Cortex of kidney (tissue), 1 donor: Measurements from ENCODE around the gene LRRN2.
"Not testable (repeated sequence)": the region's sequence is repeated elsewhere in the genome, so short reads cannot be mapped to it uniquely, and the experiment has no call there.

Source experiments
- DNase-seq: peaks from one replicate; lab custom pipeline; 2025; lab: John Stamatoyannopoulos, UW

Gene LRRN2

GRCh38 chr1:204685236-204686006 is at the start of gene LRRN2:
TSS of gene LRRN2 (minus strand) at chr1:204685738. CDS start at chr1:204619992, 65,746 bp downstream.
- DNase-seq = no peak

- no peak for DNase-seq
These were observed 49.5 kb upstream of the LRRN2 start for GRCh38 chr1:204735042-204735441.

- DNase-seq = no peak
These were observed 48.5 kb upstream of the LRRN2 start for GRCh38 chr1:204733869-204734596.

GRCh38 chr1:204733289-204733688 is 47.8 kb upstream of the LRRN2 start:
- DNase-seq = no peak

GRCh38 chr1:204731985-204732575 is 46.5 kb upstream of the LRRN2 start:
- DNase-seq = no peak

GRCh38 chr1:204731509-204731908 is 46.0 kb upstream of the LRRN2 start:
- no peak for DNase-seq

GRCh38 chr1:204730826-204731459 is 45.4 kb upstream of the LRRN2 start:
- DNase-seq = no peak

GRCh38 chr1:204729516-204729915 is 44.0 kb upstream of the LRRN2 start:
- DNase-seq = no peak

GRCh38 chr1:204728456-204728855 is 42.9 kb upstream of the LRRN2 start:
- no peak for DNase-seq

GRCh38 chr1:204728045-204728444 is 42.5 kb upstream of the LRRN2 start:
- DNase-seq = no peak

GRCh38 chr1:204727438-204727837 is 41.9 kb upstream of the LRRN2 start:
- not testable (repeated sequence) for DNase-seq

GRCh38 chr1:204726478-204726877 is 40.9 kb upstream of the LRRN2 start:
- no peak for DNase-seq

- DNase-seq = no peak
These were observed 40.4 kb upstream of the LRRN2 start for GRCh38 chr1:204725821-204726448.

- no peak for DNase-seq
These were observed 37.7 kb upstream of the LRRN2 start for GRCh38 chr1:204723131-204723787.

GRCh38 chr1:204721373-204722055 is 36.0 kb upstream of the LRRN2 start:
- no peak for DNase-seq

GRCh38 chr1:204716660-204717059 is 31.1 kb upstream of the LRRN2 start:
- DNase-seq = no peak

- no peak for DNase-seq
These were observed 29.4 kb upstream of the LRRN2 start for GRCh38 chr1:204714861-204715511.

GRCh38 chr1:204714194-204714860 is 28.8 kb upstream of the LRRN2 start:
- DNase-seq = no peak

GRCh38 chr1:204713541-204713940 is 28.0 kb upstream of the LRRN2 start:
- DNase-seq = no peak
